SKM-1 (cell line): ENCODE measurements around the gene ANAPC7.
"Not testable (repeated sequence)": the region's sequence is repeated elsewhere in the genome, so short reads cannot be mapped to it uniquely, and the experiment has no call there.

ENCODE experiments used
- DNase-seq: peaks from one replicate; lab custom pipeline; 2025; ENCODE audit not compliant: unreplicated experiment; lab: John Stamatoyannopoulos, UW

Gene ANAPC7

GRCh38 chr12:110349096-110349495 lies 54.4 kb downstream of the ANAPC7 start:
- DNase-seq: no peak

- DNase-seq: no peak
Observed at GRCh38 chr12:110348431-110349059, 55.0 kb downstream of the ANAPC7 start.

- no peak for DNase-seq
Observed at GRCh38 chr12:110347767-110348166, 55.7 kb downstream of the ANAPC7 start.

GRCh38 chr12:110345963-110346362 lies 57.5 kb downstream of the ANAPC7 start:
- no peak for DNase-seq

GRCh38 chr12:110345176-110345661 lies 58.3 kb downstream of the ANAPC7 start:
- no peak for DNase-seq

- DNase-seq: no peak
Observed at GRCh38 chr12:110344657-110345056, 58.9 kb downstream of the ANAPC7 start.

- DNase-seq: no peak
Observed at GRCh38 chr12:110343736-110344555, 59.6 kb downstream of the ANAPC7 start.

GRCh38 chr12:110343114-110343513 lies 60.4 kb downstream of the ANAPC7 start:
- DNase-seq: no peak

- no peak for DNase-seq
Observed at GRCh38 chr12:110342157-110342556, 61.4 kb downstream of the ANAPC7 start.

- DNase-seq: no peak
Observed at GRCh38 chr12:110340706-110341105, 62.8 kb downstream of the ANAPC7 start.

GRCh38 chr12:110340261-110340660 lies 63.2 kb downstream of the ANAPC7 start:
- not testable (repeated sequence) for DNase-seq

GRCh38 chr12:110339184-110339952 lies 64.1 kb downstream of the ANAPC7 start:
- no peak for DNase-seq

- DNase-seq: no peak
Observed at GRCh38 chr12:110338754-110339153, 64.8 kb downstream of the ANAPC7 start.

GRCh38 chr12:110337912-110338710 lies 65.4 kb downstream of the ANAPC7 start:
- no peak for DNase-seq

GRCh38 chr12:110335481-110336045 lies 67.9 kb downstream of the ANAPC7 start:
- no peak for DNase-seq

GRCh38 chr12:110333201-110333600 lies 70.3 kb downstream of the ANAPC7 start:
- no peak for DNase-seq

- peak; percentile 3 for DNase-seq
Observed at GRCh38 chr12:110330544-110330943, 73.0 kb downstream of the ANAPC7 start.

GRCh38 chr12:110330124-110330523 lies 73.4 kb downstream of the ANAPC7 start:
- no peak for DNase-seq

GRCh38 chr12:110329710-110330109 lies 73.8 kb downstream of the ANAPC7 start:
- no peak for DNase-seq
